IMR-90 (cell line): Measurements from ENCODE around the gene SKA3. TPM values are rescaled to one million over a fixed set of nuclear protein-coding genes. Genes with fewer than 3 reads are reported as not detected.

Experiments used
- ATAC-seq: fragments of 200-7000 bp; cut with Tn5 transposase; 2 replicates; pipeline ENCODE4 v1.9.1; 2020; ENCODE audit warnings: low read depth, mild to moderate bottlenecking, moderate library complexity
- BruUV-seq: library from RNA; stranded (reverse); fragments of 400-500 nt; replicated peaks from 2 replicates; lab custom pipeline; 2021; lab: Mats Ljungman, UMichigan
- CTCF ChIA-PET: fragments of 300-600 bp; formaldehyde crosslinking; extraction: SDS; loops from one replicate; lab custom pipeline; 2021; ENCODE audit warnings: antibody characterized with exemption; lab: Yijun Ruan, JAX
- POLR2A ChIA-PET: fragments of 300-600 bp; sonication (Branson Sonifier 250); formaldehyde crosslinking; loops from one replicate; lab custom pipeline; 2022; ENCODE audit warnings: antibody characterized with exemption; ENCODE audit not compliant: unreplicated experiment; lab: Charles Lee
- DNase-seq: peaks from one replicate; pipeline ENCODE4 v3.0.0; 2013
- H2AFZ ChIP-seq: replicated peaks from 2 replicates; pipeline ENCODE3; 2013; ENCODE audit warnings: low read length, mild to moderate bottlenecking; ENCODE audit not compliant: poor library complexity
- H2AK5ac ChIP-seq: 2 replicates; pipeline ENCODE4 v1.6.1; 2013; ENCODE audit warnings: low read depth, low read length, inconsistent platforms
- H2AK9ac ChIP-seq: replicated peaks from 2 replicates; pipeline ENCODE3; 2013; ENCODE audit warnings: mild to moderate bottlenecking, low read depth, low read length, moderate library complexity; ENCODE audit not compliant: poor library complexity
- H2BK120ac ChIP-seq: 2 replicates; pipeline ENCODE4 v1.6.1; 2013; ENCODE audit warnings: low read depth, low read length, inconsistent platforms
- H2BK15ac ChIP-seq: 3 replicates; pipeline ENCODE4 v1.6.1; 2013; ENCODE audit warnings: low read depth, low read length, inconsistent platforms
- H2BK20ac ChIP-seq: 2 replicates; pipeline ENCODE4 v1.6.1; 2013; ENCODE audit warnings: low read depth, mild to moderate bottlenecking, inconsistent platforms, low read length, moderate library complexity
- H2BK5ac ChIP-seq: 2 replicates; pipeline ENCODE4 v1.6.1; 2013; ENCODE audit warnings: mild to moderate bottlenecking, low read depth, low read length, inconsistent platforms; ENCODE audit not compliant: poor library complexity, severe bottlenecking
- H3K14ac ChIP-seq: replicated peaks from 2 replicates; pipeline ENCODE4 v1.6.1; 2013; ENCODE audit warnings: low read depth, low read length, inconsistent platforms
- H3K18ac ChIP-seq: 2 replicates; pipeline ENCODE4 v1.6.1; 2013; ENCODE audit warnings: low read depth, low read length, control low read depth
- H3K23ac ChIP-seq: 2 replicates; pipeline ENCODE4 v1.6.1; 2013; ENCODE audit warnings: low read depth, low read length, inconsistent platforms
- H3K27ac ChIP-seq: 2 replicates; pipeline ENCODE4 v1.5.1; 2013; ENCODE audit warnings: mild to moderate bottlenecking, control low read depth, low read length; ENCODE audit not compliant: insufficient read depth
- H3K27me3 ChIP-seq: 2 replicates; pipeline ENCODE4 v1.6.1; 2013; ENCODE audit warnings: low read length; ENCODE audit not compliant: control insufficient read depth, insufficient read depth
- H3K36me3 ChIP-seq: 2 replicates; pipeline ENCODE4 v1.6.1; 2013; ENCODE audit warnings: low read length, mixed read lengths; ENCODE audit not compliant: control insufficient read depth, insufficient read depth
- H3K4ac ChIP-seq: 2 replicates; pipeline ENCODE4 v1.6.1; 2013; ENCODE audit warnings: low read depth, low read length, inconsistent platforms
- H3K4me1 ChIP-seq: 2 replicates; pipeline ENCODE4 v1.6.1; 2013; ENCODE audit warnings: low read length, mixed read lengths; ENCODE audit not compliant: control insufficient read depth, insufficient read depth
- H3K4me2 ChIP-seq: 2 replicates; pipeline ENCODE4 v1.6.1; 2013; ENCODE audit warnings: low read depth, mild to moderate bottlenecking, control low read depth, low read length, moderate library complexity
- H3K4me3 ChIP-seq: 2 replicates; pipeline ENCODE4 v1.5.1; 2013; ENCODE audit warnings: low read depth, mild to moderate bottlenecking, control low read depth, low read length, moderate library complexity; ENCODE audit not compliant: insufficient read depth
- H3K56ac ChIP-seq: 2 replicates; pipeline ENCODE4 v1.6.1; 2013; ENCODE audit warnings: low read length, inconsistent platforms; ENCODE audit not compliant: insufficient read depth; ENCODE audit errors: extremely low read depth
- H3K79me1 ChIP-seq, 2 experiments: 2 replicates each; pipeline ENCODE4 v1.6.1; 2013; ENCODE audit warnings: low read length in 2 of 2, inconsistent platforms in 1 of 2, low read depth in 1 of 2
- H3K9ac ChIP-seq: 2 replicates; pipeline ENCODE4 v1.6.1; 2013; ENCODE audit warnings: low read depth, low read length, control low read depth
- H3K9me1 ChIP-seq: 2 replicates; pipeline ENCODE4 v1.6.1; 2013; ENCODE audit warnings: low read length, inconsistent platforms; ENCODE audit not compliant: insufficient read depth
- H3K9me3 ChIP-seq: 2 replicates; pipeline ENCODE4 v1.6.1; 2013; ENCODE audit warnings: low read length; ENCODE audit not compliant: control insufficient read depth, insufficient read depth
- H4K20me1 ChIP-seq: 2 replicates; pipeline ENCODE4 v1.6.1; 2013; ENCODE audit warnings: low read length, inconsistent platforms; ENCODE audit not compliant: insufficient read depth
- H4K5ac ChIP-seq: 2 replicates; pipeline ENCODE4 v1.6.1; 2013; ENCODE audit warnings: mild to moderate bottlenecking, low read depth, low read length, control low read depth
- H4K8ac ChIP-seq, 2 experiments: 2 replicates each; pipeline ENCODE4 v1.6.1; 2013; ENCODE audit warnings: low read depth in 2 of 2, low read length in 2 of 2, control low read depth in 1 of 2, inconsistent platforms in 1 of 2
- H4K91ac ChIP-seq: 2 replicates; pipeline ENCODE4 v1.6.1; 2013; ENCODE audit warnings: low read depth, low read length, inconsistent platforms; ENCODE audit not compliant: insufficient read depth
- CEBPB ChIP-seq: IDR thresholded peaks from 2 replicates; pipeline ENCODE4 v1.6.1; 2012; ENCODE audit warnings: low read depth, low read length, improper control_type of control experiment
- CHD1 ChIP-seq: IDR thresholded peaks from 2 replicates; pipeline ENCODE4 v1.6.1; 2012; ENCODE audit warnings: low read depth, low read length, improper control_type of control experiment
- FOS ChIP-seq: fragments of 150-350 bp; IDR thresholded peaks from 2 replicates; pipeline ENCODE4 v1.6.1; 2016; ENCODE audit warnings: low read depth, low read length
- MAFK ChIP-seq: IDR thresholded peaks from 2 replicates; pipeline ENCODE4 v1.6.1; 2012; ENCODE audit warnings: low read depth, low read length, improper control_type of control experiment
- MAZ ChIP-seq: IDR thresholded peaks from 2 replicates; pipeline ENCODE4 v1.6.1; 2012; ENCODE audit warnings: low read depth, mild to moderate bottlenecking, low read length, improper control_type of control experiment, moderate library complexity, borderline replicate concordance
- NFE2L2 ChIP-seq: fragments of 150-350 bp; IDR thresholded peaks from 2 replicates; pipeline ENCODE4 v1.6.1; 2016; ENCODE audit warnings: low read depth, mild to moderate bottlenecking, low read length
- POLR2A ChIP-seq: IDR thresholded peaks from 2 replicates; pipeline ENCODE4 v1.6.1; 2012; ENCODE audit warnings: mild to moderate bottlenecking, low read depth, low read length
- RAD21 ChIP-seq: IDR thresholded peaks from 2 replicates; pipeline ENCODE4 v1.6.1; 2012; ENCODE audit warnings: low read length, improper control_type of control experiment
- RCOR1 ChIP-seq: IDR thresholded peaks from 2 replicates; pipeline ENCODE4 v1.6.1; 2012; ENCODE audit warnings: mild to moderate bottlenecking, low read length, improper control_type of control experiment; ENCODE audit not compliant: insufficient replicate concordance
- RFX5 ChIP-seq: IDR thresholded peaks from 2 replicates; pipeline ENCODE4 v1.8.0; 2012; ENCODE audit warnings: low read depth, mild to moderate bottlenecking, low read length, moderate library complexity
- SMC3 ChIP-seq: fragments of 150-350 bp; IDR thresholded peaks from 2 replicates; pipeline ENCODE4 v1.6.1; 2016; ENCODE audit warnings: low read depth, mild to moderate bottlenecking, antibody characterized with exemption, low read length, moderate library complexity
- WGBS, 2 experiments: methylation state at CpG; one replicate each; pipeline versions ENCODE4 v1.1.5 to v1.1.7; 2013; ENCODE audit warnings: missing lambda C conversion rate in 2 of 2; ENCODE audit not compliant: insufficient read length in 1 of 2; ENCODE audit errors: extremely low coverage in 2 of 2; 5-methylcytosine and 5-hydroxymethylcytosine counted together
- dilution Hi-C: fragments of 300-500 bp; cut with HindIII; formaldehyde crosslinking; loops from one replicate; pipeline ENCODE4 v1.14.3; 2018; ENCODE audit warnings: low sequenced_read_pairs; ENCODE audit not compliant: unreplicated experiment
- in situ Hi-C: fragments of 300-500 bp; cut with MboI; formaldehyde crosslinking; loops from 3 replicates; pipeline ENCODE4 v1.14.3; 2019; ENCODE audit warnings: low sequenced_read_pairs, inconsistent platforms, mixed read lengths
- intact Hi-C: fragments of 100-400 bp; cut with micrococcal nuclease; formaldehyde crosslinking; loops from 2 replicates; pipeline ENCODE4 v1.10.0; 2022
- polyA plus RNA-seq, 3 experiments: library from polyadenylated mRNA; depleted of rRNA; stranded (reverse); fragments of >200 nt; gene quantifications; 2 replicates each; pipeline ENCODE4 v1.2.3, GENCODE V29; 2012; ENCODE audit warnings: low replicate concordance in 1 of 3
- total RNA-seq: library from RNA; depleted of rRNA; stranded (reverse); fragments of >200 nt; gene quantifications from 2 replicates; pipeline ENCODE4 v1.2.3, GENCODE V29; 2012
- TF ChIP-seq, protein P1 (sequence below): fragments of 150-350 bp; IDR thresholded peaks from 2 replicates; pipeline ENCODE4 v1.6.1; 2017; ENCODE audit warnings: mild to moderate bottlenecking, antibody characterized with exemption, low read length, low read depth
- TF ChIP-seq, protein P2 (sequence below): conservative IDR thresholded peaks from 2 replicates; pipeline ENCODE4 v1.5.1; 2012; ENCODE audit warnings: mild to moderate bottlenecking, low read depth, low read length, improper control_type of control experiment

SKA3 gene
- total and polyA plus RNA-seq, 2 of the 4 experiments (the other 2 are of a cell fraction): 11.7 to 15.6 TPM

DNA sequence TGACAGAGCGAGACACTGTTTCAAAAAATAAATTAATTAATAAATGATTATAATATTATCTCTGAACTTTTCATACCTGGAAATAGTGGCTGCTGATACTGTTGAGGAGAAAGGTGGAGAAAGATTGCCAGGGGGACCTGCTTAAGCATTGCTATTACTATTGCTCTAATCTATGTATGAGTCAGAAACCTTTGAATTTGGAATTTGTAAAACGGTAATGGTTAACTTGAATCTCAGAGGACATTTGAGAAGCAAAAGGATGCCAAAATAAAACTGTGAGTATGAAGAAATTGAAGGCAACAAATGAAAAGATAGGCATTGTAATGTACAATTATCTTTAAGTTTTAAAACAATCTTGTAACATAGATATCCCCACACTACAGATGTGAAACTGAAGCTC lies 5.3 kb upstream of the SKA3 start:
- Histone ChIP-seq H2BK20ac (no peak overlapping the region), H3K18ac (no peak overlapping the region), H3K79me1 (peaks cover 13 to 17% of the 10 kb centered on the region in 2 experiments; a peak in 3 of 4 replicates), H3K9me3 (no peaks in the 10 kb centered on the region), H2BK15ac (no peak overlapping the region), H2BK5ac (no peak overlapping the region), H3K4ac (no peak overlapping the region), H3K36me3 (no peaks in the 10 kb centered on the region), H4K5ac (no peak overlapping the region), H2BK120ac (no peak overlapping the region), H3K4me1 (0 out of 2 replicates have a peak, but pooled peaks cover 2% of the 10 kb centered on the region), H3K56ac (no peak overlapping the region), H4K91ac (no peak overlapping the region), H2AK5ac (no peak overlapping the region), H4K8ac (no peak overlapping the region), H4K20me1 (no peaks in the 10 kb centered on the region), H2AK9ac (no peak overlapping the region), H3K9me1 (peaks cover 4% of the 10 kb centered on the region; the same call in 1 of the 2 replicates), H3K9ac (no peak overlapping the region), H3K4me3 (no peak overlapping the region), H3K27ac (no peak overlapping the region), H3K27me3 (no peaks in the 10 kb centered on the region), H3K23ac (no peak overlapping the region), H3K14ac (no peak overlapping the region), H3K4me2 (no peak overlapping the region), H2AFZ (no peak overlapping the region)
- intact Hi-C loops: loop anchor here (2.0 kb wide), 1 partner anchor 297 kb away; no protein-coding TSS in a partner anchor
- no CpG with 5 or more reads among the region's 2 CpGs for WGBS, 2 experiments
- no peak for DNase-seq
- dilution Hi-C loops: no loop called here
- ATAC-seq: no peak
- ChIA-PET CTCF (no interaction called here), POLR2A (no interaction called here)
- BruUV-seq: no TSS peak
- in situ Hi-C loops: no loop called here
- TF ChIP-seq RAD21 (no peak), RCOR1 (no peak), FOS (no peak), MAFK (no peak), MAZ (no peak), CEBPB (no peak), NFE2L2 (no peak), RFX5 (no peak), SMC3 (no peak), POLR2A (no peak), CHD1 (no peak)
- TF ChIP-seq, protein P1, sequence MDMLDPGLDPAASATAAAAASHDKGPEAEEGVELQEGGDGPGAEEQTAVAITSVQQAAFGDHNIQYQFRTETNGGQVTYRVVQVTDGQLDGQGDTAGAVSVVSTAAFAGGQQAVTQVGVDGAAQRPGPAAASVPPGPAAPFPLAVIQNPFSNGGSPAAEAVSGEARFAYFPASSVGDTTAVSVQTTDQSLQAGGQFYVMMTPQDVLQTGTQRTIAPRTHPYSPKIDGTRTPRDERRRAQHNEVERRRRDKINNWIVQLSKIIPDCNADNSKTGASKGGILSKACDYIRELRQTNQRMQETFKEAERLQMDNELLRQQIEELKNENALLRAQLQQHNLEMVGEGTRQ: no peak
- TF ChIP-seq, protein P2, sequence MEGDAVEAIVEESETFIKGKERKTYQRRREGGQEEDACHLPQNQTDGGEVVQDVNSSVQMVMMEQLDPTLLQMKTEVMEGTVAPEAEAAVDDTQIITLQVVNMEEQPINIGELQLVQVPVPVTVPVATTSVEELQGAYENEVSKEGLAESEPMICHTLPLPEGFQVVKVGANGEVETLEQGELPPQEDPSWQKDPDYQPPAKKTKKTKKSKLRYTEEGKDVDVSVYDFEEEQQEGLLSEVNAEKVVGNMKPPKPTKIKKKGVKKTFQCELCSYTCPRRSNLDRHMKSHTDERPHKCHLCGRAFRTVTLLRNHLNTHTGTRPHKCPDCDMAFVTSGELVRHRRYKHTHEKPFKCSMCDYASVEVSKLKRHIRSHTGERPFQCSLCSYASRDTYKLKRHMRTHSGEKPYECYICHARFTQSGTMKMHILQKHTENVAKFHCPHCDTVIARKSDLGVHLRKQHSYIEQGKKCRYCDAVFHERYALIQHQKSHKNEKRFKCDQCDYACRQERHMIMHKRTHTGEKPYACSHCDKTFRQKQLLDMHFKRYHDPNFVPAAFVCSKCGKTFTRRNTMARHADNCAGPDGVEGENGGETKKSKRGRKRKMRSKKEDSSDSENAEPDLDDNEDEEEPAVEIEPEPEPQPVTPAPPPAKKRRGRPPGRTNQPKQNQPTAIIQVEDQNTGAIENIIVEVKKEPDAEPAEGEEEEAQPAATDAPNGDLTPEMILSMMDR: no peak
